ENCODE results near the gene OTX1.
"Not testable (repeated sequence)": the region's sequence is repeated elsewhere in the genome, so short reads cannot be mapped to it uniquely, and the experiment has no call there.

OTX1 gene

GRCh38 chr2:63059793-63060471 is 9.3 kb downstream of the OTX1 start:
- DNase-seq = no peak

GRCh38 chr2:63060472-63060991 is 9.9 kb downstream of the OTX1 start:
- no peak for DNase-seq

DNA sequence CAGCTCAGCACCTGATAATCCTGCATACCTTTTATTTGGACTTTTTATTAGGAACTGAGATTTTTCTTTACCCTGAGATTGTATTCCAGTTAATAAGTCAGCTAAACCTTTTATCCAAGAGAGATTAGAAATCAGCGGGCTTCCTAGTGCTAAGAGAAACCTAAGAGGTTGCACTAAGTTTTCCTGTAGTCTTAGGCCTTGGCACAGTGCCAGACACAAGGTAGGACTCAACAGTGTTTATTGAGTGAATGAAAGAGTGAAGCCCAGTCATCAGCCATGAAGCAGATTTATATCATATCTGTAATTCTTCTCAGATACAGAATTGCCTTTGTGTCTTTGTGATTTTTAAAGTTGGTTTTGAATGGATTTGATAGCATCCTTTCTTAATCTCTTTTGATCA is 13.6 kb downstream of the OTX1 start:
- no peak for DNase-seq

DNA sequence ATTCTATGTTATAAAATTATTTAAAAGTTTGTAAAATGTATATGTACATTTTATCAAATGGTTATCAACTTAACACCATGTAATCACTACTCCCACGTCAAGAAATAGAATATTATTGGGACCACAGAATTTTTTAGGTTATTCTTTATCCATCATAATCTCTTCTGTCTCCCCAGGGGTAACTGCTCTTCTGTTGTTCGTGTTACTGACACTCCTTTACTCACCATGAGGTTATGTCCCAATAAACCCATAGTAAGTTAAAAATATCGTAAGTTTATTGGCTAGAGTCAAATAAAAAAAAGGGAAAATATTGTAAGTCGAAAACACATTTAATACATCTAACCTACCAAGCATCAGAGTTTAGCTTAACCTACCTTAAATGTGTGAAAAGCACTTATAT is 14.0 kb downstream of the OTX1 start:
- DNase-seq = no peak

DNA sequence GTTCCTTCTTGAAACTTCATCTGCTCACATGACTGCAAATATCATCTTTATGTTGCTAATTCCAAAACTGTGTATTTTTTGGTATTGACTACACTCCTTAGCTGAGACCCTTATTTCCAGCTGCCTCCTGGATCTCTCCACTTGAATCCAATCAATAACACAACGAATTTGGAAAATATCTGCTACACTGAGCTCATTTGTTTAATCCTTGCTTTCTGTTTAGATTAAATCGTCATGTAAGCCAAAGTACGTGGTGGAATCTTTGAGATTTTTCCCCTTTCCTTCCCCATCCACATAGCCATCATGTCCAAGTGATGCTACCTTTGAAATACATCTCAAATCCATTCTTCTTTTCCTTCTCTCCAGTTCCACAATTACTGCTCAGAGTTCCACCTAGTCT is 15.6 kb downstream of the OTX1 start:
- no peak for DNase-seq

DNA sequence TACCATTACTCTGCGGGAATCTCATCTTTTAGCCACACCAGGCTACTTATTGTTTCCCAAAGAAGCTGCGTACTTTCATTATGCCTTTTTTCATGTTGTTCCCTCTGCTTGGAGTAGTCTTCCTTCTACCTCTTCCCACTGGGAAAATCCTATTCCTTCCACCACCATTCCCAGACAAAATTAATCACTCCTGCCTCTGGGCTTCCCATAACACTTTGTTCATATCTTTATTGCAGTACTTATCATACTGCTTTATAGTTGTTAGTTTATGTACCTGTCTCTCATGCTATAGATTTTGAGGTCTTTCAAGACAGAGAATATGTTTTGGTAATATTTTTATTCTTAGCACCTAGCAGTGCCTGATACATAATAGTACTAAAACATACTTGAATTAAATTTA is 16.2 kb downstream of the OTX1 start:
- no peak for DNase-seq

- DNase-seq = no peak
These were observed 21.0 kb downstream of the OTX1 start for GRCh38 chr2:63071664-63072063.

DNA sequence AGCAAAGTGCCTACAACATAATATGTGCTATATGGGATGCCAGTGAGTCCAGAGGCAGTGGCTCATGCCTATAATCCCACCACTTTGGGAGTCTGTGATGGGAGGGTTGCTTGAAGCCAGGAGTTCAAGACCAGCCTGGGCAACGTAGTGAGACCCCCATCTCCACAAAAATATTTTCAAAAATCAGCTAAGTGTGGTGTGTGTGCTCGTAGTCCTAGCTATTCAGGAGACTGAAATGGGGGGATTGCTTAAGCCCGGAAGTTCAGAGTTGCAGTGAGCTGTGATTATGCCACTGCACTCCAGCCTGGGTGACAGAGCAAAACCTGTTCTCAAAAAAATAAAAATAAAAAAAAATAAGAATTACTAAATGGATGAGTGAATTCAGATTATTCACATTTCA is 23.4 kb downstream of the OTX1 start:
- no peak for DNase-seq

- not testable (repeated sequence) for DNase-seq
These were observed 23.8 kb downstream of the OTX1 start for GRCh38 chr2:63074399-63074798.

DNA sequence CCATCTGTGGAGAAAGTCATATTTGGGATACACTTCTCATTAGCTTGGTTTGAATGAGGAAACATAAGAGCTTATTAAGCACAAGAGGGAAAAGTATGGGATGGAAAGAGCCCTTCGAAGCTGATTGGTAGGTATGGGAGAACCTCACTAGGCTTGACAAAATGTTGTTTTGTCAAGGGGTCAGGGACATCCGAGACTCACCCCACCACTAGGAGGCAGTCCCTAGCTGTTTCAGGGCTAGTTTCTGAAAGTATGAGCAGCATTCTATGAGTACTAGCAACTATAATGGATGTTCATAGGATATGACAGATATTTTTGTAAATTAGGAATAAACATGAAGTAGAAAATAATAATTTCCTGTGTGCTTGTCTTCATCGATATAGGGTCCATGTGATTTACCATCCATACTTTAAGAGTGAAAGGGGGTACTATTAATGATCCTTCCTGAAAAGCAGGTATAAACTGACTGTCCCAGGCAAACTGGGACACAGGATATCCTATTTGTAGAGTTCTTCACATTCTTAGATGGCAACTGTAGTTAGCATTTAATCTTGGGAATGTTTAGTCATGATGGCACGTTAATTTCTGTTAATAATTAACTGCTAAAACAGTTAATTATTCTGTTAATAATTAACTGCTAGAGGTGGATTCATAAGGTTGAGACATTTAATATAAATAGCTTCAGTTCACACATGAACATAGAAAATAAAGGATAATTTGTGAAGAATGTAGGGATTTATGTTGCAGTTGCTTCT is 28.4 kb downstream of the OTX1 start:
- no peak for DNase-seq

- no peak for DNase-seq
These were observed 30.8 kb downstream of the OTX1 start for GRCh38 chr2:63081404-63081803.

DNA sequence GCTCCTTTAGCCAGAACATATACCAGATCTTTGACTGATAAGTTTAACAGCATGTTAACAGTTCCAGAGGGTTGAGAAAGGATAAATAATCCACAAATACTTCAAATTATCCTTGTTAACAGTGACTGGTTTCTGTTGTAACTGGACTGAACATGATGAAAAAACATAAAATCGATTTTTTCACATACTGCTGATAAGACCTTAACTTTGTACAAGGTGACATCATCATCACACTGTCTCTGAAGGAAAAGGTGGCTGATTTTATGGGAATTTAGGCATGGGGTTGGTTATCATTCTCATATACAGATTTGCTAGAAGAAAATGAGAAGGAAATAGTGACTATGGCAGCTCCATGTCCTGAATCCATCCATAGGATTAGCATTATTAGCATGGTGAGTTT is 36.1 kb downstream of the OTX1 start:
- no peak for DNase-seq

- no peak for DNase-seq
These were observed 41.8 kb downstream of the OTX1 start for GRCh38 chr2:63092401-63092800.

DNA sequence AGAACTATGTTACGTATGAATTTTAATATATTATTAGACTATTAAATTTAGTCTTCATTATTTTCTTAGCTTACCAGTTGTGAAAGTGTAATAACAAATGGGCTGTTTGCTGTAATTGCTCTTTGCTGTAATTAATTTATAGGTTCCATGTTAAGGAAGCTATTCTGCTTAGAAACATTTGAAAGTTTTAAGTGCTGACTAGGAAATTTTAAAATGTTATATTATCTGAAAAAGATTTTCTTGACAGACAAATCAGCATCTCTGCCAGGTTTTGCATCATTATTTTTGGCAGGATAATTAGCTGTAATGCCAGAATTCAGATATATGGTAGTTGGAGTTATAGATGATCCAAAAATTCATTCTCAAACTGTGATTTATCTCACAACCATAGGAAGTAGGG is 42.2 kb downstream of the OTX1 start:
- DNase-seq = no peak

DNA sequence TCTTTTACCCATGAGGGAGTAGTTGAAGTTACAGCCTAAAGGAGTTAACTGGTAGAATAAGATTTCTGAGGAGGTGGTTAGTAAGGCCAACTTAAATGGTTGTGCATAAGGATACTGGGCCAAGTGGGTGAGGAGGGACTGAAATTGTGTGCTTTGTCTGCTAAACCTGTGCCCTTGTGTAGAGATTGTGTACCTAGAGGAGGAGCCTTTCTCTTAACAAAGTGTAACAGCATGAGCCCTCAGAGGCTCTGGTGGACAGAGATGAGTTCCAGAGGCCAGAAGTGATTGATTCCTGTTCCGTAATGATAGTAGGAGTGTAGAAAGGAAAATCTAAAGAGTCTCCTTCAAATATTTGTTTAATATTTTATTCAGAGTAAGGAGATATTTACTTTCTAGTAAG is 42.9 kb downstream of the OTX1 start:
- DNase-seq = no peak

- no peak for DNase-seq
These were observed 45.9 kb downstream of the OTX1 start for GRCh38 chr2:63096491-63096890.

DNA sequence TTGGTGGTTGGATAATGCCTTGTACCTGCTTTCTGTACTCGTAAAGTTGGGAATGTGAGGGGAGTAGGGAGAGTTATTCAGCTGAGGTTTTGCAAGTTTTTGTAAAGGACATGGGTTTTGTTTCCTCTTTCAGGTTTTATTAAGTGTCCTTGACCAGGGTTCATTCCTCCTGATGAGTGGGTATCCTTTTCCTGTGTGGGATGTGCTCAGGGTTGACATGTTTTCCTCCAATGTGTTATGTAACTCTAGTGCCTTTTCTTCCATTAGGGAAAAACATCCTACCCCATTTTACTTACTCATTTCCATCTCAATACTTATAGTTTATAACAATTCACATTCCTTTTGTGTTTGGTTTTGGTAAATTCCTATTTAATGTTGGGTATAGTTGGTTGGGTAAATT is 48.4 kb downstream of the OTX1 start:
- DNase-seq = no peak

- no peak for DNase-seq
These were observed 51.3 kb downstream of the OTX1 start for GRCh38 chr2:63101954-63102353.

GRCh38 chr2:63104482-63104881 is 53.9 kb downstream of the OTX1 start:
- no peak for DNase-seq

Measured in CD4-positive, alpha-beta T cell treated with Interleukin-4 for 4 hours (primary cell).